ENCODE data around the gene CDK5. TPM values are rescaled to one million over a fixed set of nuclear protein-coding genes. Genes with fewer than 3 reads are reported as not detected.

Gene CDK5
- total and polyA plus RNA-seq, 2 of the 13 experiments (the other 11 are each of a cell fraction or from before 2014, with no cell fraction given), result 16.4 to 21.3 TPM

- TF ChIP-seq, protein P1, sequence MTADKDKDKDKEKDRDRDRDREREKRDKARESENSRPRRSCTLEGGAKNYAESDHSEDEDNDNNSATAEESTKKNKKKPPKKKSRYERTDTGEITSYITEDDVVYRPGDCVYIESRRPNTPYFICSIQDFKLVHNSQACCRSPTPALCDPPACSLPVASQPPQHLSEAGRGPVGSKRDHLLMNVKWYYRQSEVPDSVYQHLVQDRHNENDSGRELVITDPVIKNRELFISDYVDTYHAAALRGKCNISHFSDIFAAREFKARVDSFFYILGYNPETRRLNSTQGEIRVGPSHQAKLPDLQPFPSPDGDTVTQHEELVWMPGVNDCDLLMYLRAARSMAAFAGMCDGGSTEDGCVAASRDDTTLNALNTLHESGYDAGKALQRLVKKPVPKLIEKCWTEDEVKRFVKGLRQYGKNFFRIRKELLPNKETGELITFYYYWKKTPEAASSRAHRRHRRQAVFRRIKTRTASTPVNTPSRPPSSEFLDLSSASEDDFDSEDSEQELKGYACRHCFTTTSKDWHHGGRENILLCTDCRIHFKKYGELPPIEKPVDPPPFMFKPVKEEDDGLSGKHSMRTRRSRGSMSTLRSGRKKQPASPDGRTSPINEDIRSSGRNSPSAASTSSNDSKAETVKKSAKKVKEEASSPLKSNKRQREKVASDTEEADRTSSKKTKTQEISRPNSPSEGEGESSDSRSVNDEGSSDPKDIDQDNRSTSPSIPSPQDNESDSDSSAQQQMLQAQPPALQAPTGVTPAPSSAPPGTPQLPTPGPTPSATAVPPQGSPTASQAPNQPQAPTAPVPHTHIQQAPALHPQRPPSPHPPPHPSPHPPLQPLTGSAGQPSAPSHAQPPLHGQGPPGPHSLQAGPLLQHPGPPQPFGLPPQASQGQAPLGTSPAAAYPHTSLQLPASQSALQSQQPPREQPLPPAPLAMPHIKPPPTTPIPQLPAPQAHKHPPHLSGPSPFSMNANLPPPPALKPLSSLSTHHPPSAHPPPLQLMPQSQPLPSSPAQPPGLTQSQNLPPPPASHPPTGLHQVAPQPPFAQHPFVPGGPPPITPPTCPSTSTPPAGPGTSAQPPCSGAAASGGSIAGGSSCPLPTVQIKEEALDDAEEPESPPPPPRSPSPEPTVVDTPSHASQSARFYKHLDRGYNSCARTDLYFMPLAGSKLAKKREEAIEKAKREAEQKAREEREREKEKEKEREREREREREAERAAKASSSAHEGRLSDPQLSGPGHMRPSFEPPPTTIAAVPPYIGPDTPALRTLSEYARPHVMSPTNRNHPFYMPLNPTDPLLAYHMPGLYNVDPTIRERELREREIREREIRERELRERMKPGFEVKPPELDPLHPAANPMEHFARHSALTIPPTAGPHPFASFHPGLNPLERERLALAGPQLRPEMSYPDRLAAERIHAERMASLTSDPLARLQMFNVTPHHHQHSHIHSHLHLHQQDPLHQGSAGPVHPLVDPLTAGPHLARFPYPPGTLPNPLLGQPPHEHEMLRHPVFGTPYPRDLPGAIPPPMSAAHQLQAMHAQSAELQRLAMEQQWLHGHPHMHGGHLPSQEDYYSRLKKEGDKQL (CRISPR knock-in tag; IDR thresholded peaks at IDR 0.05; ENCODE audit: low read depth), result no peak
- TF ChIP-seq MAX (IDR thresholded peaks at IDR 0.05) (peak; percentile 75), ZNF672 (CRISPR knock-in tag; IDR thresholded peaks at IDR 0.05) (peak; percentile 50; the same call in 1 of the 2 replicates), BRCA1 (CRISPR knock-in tag; IDR thresholded peaks at IDR 0.05) (no peak), ZNF235 (CRISPR knock-in tag; IDR thresholded peaks at IDR 0.05; ENCODE audit: borderline replicate concordance) (0 out of 2 replicates have a peak, but pooled peaks have one; percentile 3), ZNF800 (CRISPR knock-in tag; IDR thresholded peaks at IDR 0.05) (peak; percentile 76; the same call in 1 of the 2 replicates), BORCS8-MEF2B (CRISPR knock-in tag; IDR thresholded peaks at IDR 0.05) (peak; percentile 32; the same call in 1 of the 2 replicates), TEF (CRISPR knock-in tag; IDR thresholded peaks at IDR 0.05) (no peak), FOXJ3 (CRISPR knock-in tag; IDR thresholded peaks at IDR 0.05; ENCODE audit: borderline replicate concordance) (no peak), KLF11 (CRISPR knock-in tag; IDR thresholded peaks at IDR 0.05) (no peak), ZFP91 (CRISPR knock-in tag; IDR thresholded peaks at IDR 0.05; ENCODE audit: borderline replicate concordance) (0 out of 2 replicates have a peak, but pooled peaks have one; percentile 1), ZGPAT (CRISPR knock-in tag; IDR thresholded peaks at IDR 0.05) (0 out of 2 replicates have a peak, but pooled peaks have one; percentile 10)
- TF ChIP-seq, protein P2, sequence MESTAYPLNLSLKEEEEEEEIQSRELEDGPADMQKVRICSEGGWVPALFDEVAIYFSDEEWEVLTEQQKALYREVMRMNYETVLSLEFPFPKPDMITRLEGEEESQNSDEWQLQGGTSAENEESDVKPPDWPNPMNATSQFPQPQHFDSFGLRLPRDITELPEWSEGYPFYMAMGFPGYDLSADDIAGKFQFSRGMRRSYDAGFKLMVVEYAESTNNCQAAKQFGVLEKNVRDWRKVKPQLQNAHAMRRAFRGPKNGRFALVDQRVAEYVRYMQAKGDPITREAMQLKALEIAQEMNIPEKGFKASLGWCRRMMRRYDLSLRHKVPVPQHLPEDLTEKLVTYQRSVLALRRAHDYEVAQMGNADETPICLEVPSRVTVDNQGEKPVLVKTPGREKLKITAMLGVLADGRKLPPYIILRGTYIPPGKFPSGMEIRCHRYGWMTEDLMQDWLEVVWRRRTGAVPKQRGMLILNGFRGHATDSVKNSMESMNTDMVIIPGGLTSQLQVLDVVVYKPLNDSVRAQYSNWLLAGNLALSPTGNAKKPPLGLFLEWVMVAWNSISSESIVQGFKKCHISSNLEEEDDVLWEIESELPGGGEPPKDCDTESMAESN (CRISPR knock-in tag; conservative IDR thresholded peaks at IDR 0.05), result 0 out of 2 replicates have a peak, but pooled peaks have one; percentile 2
Measured at GRCh38 chr7:151018421-151019129, 39.1 kb downstream of the CDK5 start (continued).

Data from HepG2 (cell line).